Right atrium auricular region (tissue), 2 donors: ENCODE data around the gene CARD8. TPM values are rescaled to one million over a fixed set of nuclear protein-coding genes. Genes with fewer than 3 reads are reported as not detected.

ENCODE experiments used
- DNase-seq: peaks from one replicate; pipeline ENCODE4 v3.0.0-alpha.2; 2019; ENCODE audit warnings: low spot score
- H3K27ac ChIP-seq, 2 donors: fragments of 200-600 bp; sonication (generic); 1 replicate in 1 of 2; 2 replicates in 1 of 2; pipeline ENCODE4 v1.5.1; 2016 to 2019
- H3K27me3 ChIP-seq, 2 donors: fragments of 200-600 bp; sonication (generic); one replicate each; pipeline versions ENCODE4 v1.5.1 to v1.6.0; 2017 to 2019
- H3K36me3 ChIP-seq: fragments of 200-600 bp; sonication (generic); one replicate; pipeline ENCODE4 v1.5.1; 2016
- H3K4me1 ChIP-seq, 2 donors: fragments of 200-600 bp; sonication (generic); one replicate each; pipeline versions ENCODE4 v1.5.1 to v1.6.0; 2017 to 2019
- H3K4me3 ChIP-seq, 2 donors: fragments of 200-600 bp; sonication (generic); 1 replicate in 1 of 2; 2 replicates in 1 of 2; pipeline ENCODE4 v1.5.1; 2017 to 2019; ENCODE audit warnings: mild to moderate bottlenecking in 1 of 2, moderate library complexity in 1 of 2
- H3K9me3 ChIP-seq, 2 donors: fragments of 200-600 bp; sonication (generic); one replicate each; pipeline ENCODE4 v1.5.1; 2019
- total RNA-seq, 2 donors: library from RNA; depleted of rRNA; stranded (reverse); fragments of >200 nt; gene quantifications; one replicate each; pipeline ENCODE4 v1.1.0, GENCODE V29; 2016
- TF ChIP-seq, protein P1 (sequence below), 2 donors: fragments of 200-600 bp; sonication (generic); IDR thresholded peaks; one replicate each; pipeline ENCODE4 v1.5.1; 2019; ENCODE audit warnings: antibody characterized with exemption in 2 of 2

The CARD8 gene
- total RNA-seq, 2 donors from 2014 or later, result 19.7 to 21.2 TPM

DNA sequence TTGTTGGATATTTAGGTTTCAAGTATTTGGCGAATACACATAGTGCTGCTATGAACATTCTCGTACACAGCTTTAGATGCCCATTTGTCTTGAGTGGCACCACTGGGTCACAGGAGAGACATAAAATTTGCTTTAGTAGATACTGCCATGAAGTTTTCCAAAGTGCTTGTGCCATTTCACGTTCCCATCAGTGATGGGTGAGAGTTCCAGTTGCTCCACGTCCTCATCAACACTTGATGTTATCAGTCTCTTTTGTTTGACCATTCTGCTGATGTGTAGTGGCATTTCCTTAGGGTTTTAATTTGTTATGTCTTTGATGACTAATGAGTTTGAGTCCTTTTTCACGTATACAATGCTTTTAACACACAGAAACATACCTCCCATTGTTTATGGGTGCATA, 74.2 kb downstream of the CARD8 start:
- TF ChIP-seq, protein P1, sequence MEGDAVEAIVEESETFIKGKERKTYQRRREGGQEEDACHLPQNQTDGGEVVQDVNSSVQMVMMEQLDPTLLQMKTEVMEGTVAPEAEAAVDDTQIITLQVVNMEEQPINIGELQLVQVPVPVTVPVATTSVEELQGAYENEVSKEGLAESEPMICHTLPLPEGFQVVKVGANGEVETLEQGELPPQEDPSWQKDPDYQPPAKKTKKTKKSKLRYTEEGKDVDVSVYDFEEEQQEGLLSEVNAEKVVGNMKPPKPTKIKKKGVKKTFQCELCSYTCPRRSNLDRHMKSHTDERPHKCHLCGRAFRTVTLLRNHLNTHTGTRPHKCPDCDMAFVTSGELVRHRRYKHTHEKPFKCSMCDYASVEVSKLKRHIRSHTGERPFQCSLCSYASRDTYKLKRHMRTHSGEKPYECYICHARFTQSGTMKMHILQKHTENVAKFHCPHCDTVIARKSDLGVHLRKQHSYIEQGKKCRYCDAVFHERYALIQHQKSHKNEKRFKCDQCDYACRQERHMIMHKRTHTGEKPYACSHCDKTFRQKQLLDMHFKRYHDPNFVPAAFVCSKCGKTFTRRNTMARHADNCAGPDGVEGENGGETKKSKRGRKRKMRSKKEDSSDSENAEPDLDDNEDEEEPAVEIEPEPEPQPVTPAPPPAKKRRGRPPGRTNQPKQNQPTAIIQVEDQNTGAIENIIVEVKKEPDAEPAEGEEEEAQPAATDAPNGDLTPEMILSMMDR (IDR thresholded peaks at IDR 0.05), result no peak
- Histone ChIP-seq H3K4me1 (no peaks in the 10 kb centered on the region), H3K4me3 (no peak overlapping the region), H3K27ac (no peak overlapping the region), H3K27me3 (no peaks in the 10 kb centered on the region), H3K9me3 (peaks cover 0 to 12% of the 10 kb centered on the region in 2 donors), H3K36me3 (no peaks in the 10 kb centered on the region)
- DNase-seq, result no peak

DNA sequence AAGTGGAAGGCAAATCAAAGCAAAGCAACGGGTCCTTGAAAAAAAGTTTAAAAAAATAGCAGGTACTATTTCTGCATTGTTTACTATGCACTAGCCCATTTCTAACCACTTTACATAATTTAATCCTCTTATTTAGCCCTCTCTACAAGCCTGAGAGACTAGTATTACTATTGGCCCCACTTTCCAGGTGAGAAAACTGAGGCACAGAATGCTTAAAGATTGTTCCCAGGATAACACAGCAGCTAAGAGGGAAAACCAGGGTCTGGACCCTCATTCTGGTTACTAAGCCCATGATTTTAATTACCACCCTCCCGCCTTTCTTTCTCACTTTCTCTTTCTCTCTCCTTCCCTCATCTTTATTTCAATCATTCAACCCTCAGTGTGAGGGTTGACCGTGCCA, 79.5 kb downstream of the CARD8 start:
- Histone ChIP-seq H3K36me3 (no peaks in the 10 kb centered on the region), H3K27ac (no peak overlapping the region), H3K4me3 (no peak overlapping the region), H3K9me3 (peaks cover 0 to 3% of the 10 kb centered on the region in 2 donors), H3K4me1 (peaks cover 0 to 4% of the 10 kb centered on the region in 2 donors), H3K27me3 (no peaks in the 10 kb centered on the region)
- no peak for DNase-seq
- TF ChIP-seq, protein P1 (IDR thresholded peaks at IDR 0.05), result no peak

DNA sequence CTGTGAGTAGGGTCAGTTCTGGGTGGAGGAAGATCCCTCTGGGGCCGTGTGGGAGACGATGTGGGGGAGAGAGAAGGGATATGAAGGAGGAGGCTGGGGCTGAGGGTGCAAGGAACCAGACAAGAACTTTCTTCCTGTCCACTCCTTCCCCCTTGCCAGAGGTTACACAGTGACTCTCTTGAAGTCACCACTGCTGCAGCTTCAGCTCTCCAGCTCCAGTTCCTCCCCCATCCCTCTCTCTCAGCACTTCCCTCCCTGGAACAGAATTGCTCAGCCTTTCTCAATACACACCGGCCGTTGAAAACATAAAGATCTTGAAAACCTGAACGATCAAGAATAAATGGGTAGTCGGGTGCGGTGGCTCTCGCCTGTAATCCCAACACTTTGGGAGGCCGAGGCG, 80.1 kb downstream of the CARD8 start:
- Histone ChIP-seq H3K36me3 (no peaks in the 10 kb centered on the region), H3K27ac (no peak overlapping the region), H3K27me3 (no peaks in the 10 kb centered on the region), H3K4me3 (no peak overlapping the region), H3K9me3 (no peaks in the 10 kb centered on the region), H3K4me1 (peaks cover 0 to 9% of the 10 kb centered on the region in 2 donors)
- TF ChIP-seq, protein P1 (IDR thresholded peaks at IDR 0.05), result no peak
- DNase-seq, result no peak

DNA sequence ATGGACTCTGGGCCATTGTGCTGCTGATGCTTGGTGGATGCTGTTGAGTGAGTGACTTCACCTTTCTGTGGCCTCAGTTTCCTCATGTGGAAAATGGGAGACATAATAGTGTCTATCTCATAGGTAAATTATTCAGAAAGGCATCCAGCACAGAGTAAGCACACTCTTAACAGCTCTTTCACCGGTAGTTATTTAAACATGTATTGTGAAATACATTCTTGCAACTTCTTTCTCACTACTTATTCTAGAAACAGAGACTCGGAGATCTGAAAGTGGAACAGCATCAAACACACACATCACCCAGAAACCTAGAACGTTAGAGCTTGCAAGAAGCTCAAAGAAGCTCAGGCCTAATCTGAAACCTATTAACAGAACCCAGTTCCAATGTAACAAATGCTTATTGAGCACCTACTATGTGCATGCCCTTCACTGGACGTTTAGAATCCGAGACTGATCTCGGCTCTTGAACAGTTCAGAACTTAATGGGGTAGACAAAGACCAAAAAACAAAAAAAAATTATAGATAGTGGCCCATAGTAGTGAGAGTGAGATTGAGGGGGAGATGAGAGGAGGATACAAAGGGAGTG, 81.2 kb downstream of the CARD8 start:
- Histone ChIP-seq H3K4me3 (no peak overlapping the region), H3K36me3 (no peaks in the 10 kb centered on the region), H3K4me1 (peaks cover 0 to 13% of the 10 kb centered on the region in 2 donors), H3K9me3 (no peaks in the 10 kb centered on the region), H3K27me3 (no peaks in the 10 kb centered on the region), H3K27ac (no peak overlapping the region)
- TF ChIP-seq, protein P1 (IDR thresholded peaks at IDR 0.05), result no peak
- no peak for DNase-seq

DNA sequence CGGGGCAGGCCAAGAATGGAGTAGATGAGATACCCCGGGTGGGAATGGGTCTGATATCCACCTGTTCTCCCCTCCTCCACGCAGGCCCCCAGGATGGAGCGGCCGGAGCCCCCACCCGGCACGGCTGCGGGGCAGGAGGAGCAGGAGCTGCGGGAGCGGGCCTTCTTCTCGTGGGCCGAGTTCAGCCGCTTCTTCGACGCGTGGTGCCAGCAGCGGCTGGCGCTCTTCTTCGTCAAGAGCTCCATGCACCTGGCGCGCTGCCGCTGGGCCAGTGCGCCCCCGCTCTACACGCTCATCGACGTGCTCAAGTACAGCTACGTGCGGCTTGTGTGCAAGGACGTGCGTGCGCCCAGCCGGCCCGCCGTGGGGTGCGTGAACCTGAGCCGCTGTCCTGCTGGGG, 84.0 kb downstream of the CARD8 start:
- Histone ChIP-seq H3K27me3 (no peaks in the 10 kb centered on the region), H3K9me3 (no peaks in the 10 kb centered on the region), H3K4me3 (no peak overlapping the region), H3K27ac (no peak overlapping the region), H3K36me3 (no peaks in the 10 kb centered on the region), H3K4me1 (peaks cover 0 to 14% of the 10 kb centered on the region in 2 donors)
- no peak for DNase-seq
- TF ChIP-seq, protein P1 (IDR thresholded peaks at IDR 0.05), result no peak

DNA sequence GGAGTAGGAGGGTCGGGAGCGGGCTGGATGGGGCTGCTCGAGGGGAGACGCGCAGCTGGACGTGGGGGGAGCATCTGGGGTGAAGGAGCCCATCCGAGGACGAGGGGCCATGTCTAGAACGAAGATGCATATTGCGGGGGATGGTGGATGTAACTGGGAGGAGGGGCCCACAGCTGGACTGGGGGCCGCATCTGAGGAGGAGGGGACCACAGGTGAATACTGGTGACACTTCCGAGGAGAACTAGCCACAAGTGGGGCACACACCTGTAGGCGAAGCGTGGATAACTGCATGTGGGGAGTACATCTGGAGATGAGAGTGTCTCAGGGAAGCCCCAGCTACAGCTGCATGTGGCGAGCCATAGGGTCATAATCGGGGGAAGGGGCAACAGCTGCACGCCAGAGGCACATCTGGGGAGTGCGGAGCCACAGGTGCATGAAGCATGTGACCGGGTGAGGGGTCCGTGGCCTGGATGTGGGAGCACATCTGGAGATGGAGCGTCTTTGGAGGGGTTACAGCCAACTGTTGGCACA, 84.8 kb downstream of the CARD8 start:
- TF ChIP-seq, protein P1 (IDR thresholded peaks at IDR 0.05), result no peak
- Histone ChIP-seq H3K4me1 (peaks cover 0 to 14% of the 10 kb centered on the region in 2 donors), H3K36me3 (no peaks in the 10 kb centered on the region), H3K27ac (peak overlapping the region; percentile 95 to 98), H3K27me3 (no peaks in the 10 kb centered on the region), H3K9me3 (no peaks in the 10 kb centered on the region), H3K4me3 (peak overlapping the region; percentile 75 to 92)
- DNase-seq, result no peak
